Dendritic cell treated with granulocyte-macrophage colony-stimulating factor and Interleukin-4, amounts not matched to agents 40 ng/mL and 50 ng/mL, for 4 days (primary cell): Measurements from ENCODE around the gene PALM2AKAP2.

ENCODE experiments used
- H3K27ac Mint-ChIP-seq: one replicate; pipeline ENCODE4 v1.8.0; 2022; ENCODE audit warnings: mild to moderate bottlenecking, mixed read lengths
- H3K27me3 Mint-ChIP-seq: one replicate; pipeline ENCODE4 v1.8.0; 2022; ENCODE audit warnings: mild to moderate bottlenecking, mixed read lengths
- H3K36me3 Mint-ChIP-seq: one replicate; pipeline ENCODE4 v1.8.0; 2022; ENCODE audit warnings: low read depth, mixed read lengths
- H3K4me1 Mint-ChIP-seq: one replicate; pipeline ENCODE4 v1.8.0; 2022; ENCODE audit warnings: low read depth, mixed read lengths
- H3K4me3 Mint-ChIP-seq: one replicate; pipeline ENCODE4 v1.8.0; 2022; ENCODE audit warnings: mild to moderate bottlenecking, moderate library complexity, mixed read lengths
- H3K9me3 Mint-ChIP-seq: one replicate; pipeline ENCODE4 v1.8.0; 2022; ENCODE audit warnings: mixed read lengths
- intact Hi-C: fragments of 100-400 bp; cut with micrococcal nuclease; formaldehyde crosslinking; loops from one replicate; pipeline ENCODE4 v1.15.0; 2022

Gene PALM2AKAP2

DNA sequence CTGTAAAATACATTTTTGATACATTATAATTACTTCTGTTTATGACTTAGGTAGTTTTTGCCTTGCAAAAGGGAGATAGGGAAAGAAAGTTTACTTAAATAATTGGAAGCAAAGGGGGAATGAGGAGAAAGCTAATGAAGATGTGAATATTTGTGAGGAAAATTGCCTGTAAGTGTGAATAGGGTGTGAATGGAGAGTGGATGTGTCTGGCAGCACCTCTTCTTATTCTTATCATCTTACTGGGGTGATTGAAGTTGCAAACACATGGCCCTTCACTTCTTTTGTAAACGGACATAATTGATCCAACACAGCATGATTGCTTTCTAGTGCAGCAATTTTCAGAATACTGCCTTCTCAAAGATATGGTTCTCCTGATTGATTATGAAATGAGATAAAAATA lies 46.6 kb downstream of the PALM2AKAP2 start:
- Mint-ChIP-seq H3K27me3 (peaks cover 23% of the 10 kb centered on the region), H3K36me3 (no peaks in the 10 kb centered on the region), H3K27ac (no peak overlapping the region), H3K9me3 (no peaks in the 10 kb centered on the region), H3K4me1 (no peaks in the 10 kb centered on the region), H3K4me3 (no peak overlapping the region)
- intact Hi-C loops: no loop called here

GRCh38 chr9:109828254-109828653 lies 48.3 kb downstream of the PALM2AKAP2 start:
- Mint-ChIP-seq H3K4me1 (no peaks in the 10 kb centered on the region), H3K27me3 (peaks cover 20% of the 10 kb centered on the region), H3K9me3 (no peaks in the 10 kb centered on the region), H3K27ac (no peak overlapping the region), H3K36me3 (no peaks in the 10 kb centered on the region), H3K4me3 (no peak overlapping the region)
- intact Hi-C loops: no loop called here
